ENCODE data around the gene COL9A2. TPM values are rescaled to one million over a fixed set of nuclear protein-coding genes. Genes with fewer than 3 reads are reported as not detected.

COL9A2 gene
- total and polyA plus RNA-seq, 2 donors (not counting 1 experiment from before 2014, with no cell fraction given), result 14.8 to 30.6 TPM

- Histone ChIP-seq H3K4me2 (replicated peaks; ENCODE audit: low read depth, low read length, poor library complexity, severe bottlenecking) (no peak overlapping the region), H2AFZ (ENCODE audit: insufficient read depth, low read depth, low read length, poor library complexity, severe bottlenecking) (no peak overlapping the region), H3K4me3 (ENCODE audit: control extremely low read depth in 1 of 5, extremely low read depth in 1 of 5, insufficient read depth in 1 of 5, low read depth in 2 of 5, low read length in 4 of 5) (no peak overlapping the region), H3K27me3 (replicated peaks in 1 of 4; ENCODE audit: control extremely low read depth in 1 of 4, control insufficient read depth in 3 of 4, insufficient read depth in 4 of 4, low read length in 3 of 4) (no peaks in the 10 kb centered on the region), H3K9ac (ENCODE audit: low read length) (no peak overlapping the region), H3K4me1 (ENCODE audit: control insufficient read depth in 2 of 2, insufficient read depth in 2 of 2, low read length in 2 of 2) (no peaks in the 10 kb centered on the region), H3K9me3 (ENCODE audit: control extremely low read depth in 1 of 3, control insufficient read depth in 2 of 3, insufficient read depth in 1 of 3, low read length in 2 of 3) (no peaks in the 10 kb centered on the region), H3K79me2 (ENCODE audit: control insufficient read depth, insufficient read depth, low read length) (peaks cover 19% of the 10 kb centered on the region), H3K36me3 (replicated peaks in 1 of 2; ENCODE audit: control extremely low read depth in 1 of 2, control insufficient read depth in 1 of 2, extremely low read depth in 1 of 2, insufficient read depth in 2 of 2, low read length in 1 of 2) (peaks cover 0 to 57% of the 10 kb centered on the region in 2 experiments), H3K27ac (ENCODE audit: low read length in 2 of 2) (no peak overlapping the region), H4K20me1 (ENCODE audit: control insufficient read depth, insufficient read depth, low read length, poor library complexity, severe bottlenecking) (peaks cover 4% of the 10 kb centered on the region)
- POLR2A ChIA-PET, result no interaction called here
- CTCF ChIA-PET, result interaction anchor here (1.8 kb wide), 1 partner anchor 42 kb away, joined by 6 read pairs; no protein-coding TSS in a partner anchor
- intact Hi-C loops (cut with micrococcal nuclease), result no loop called here
- TF ChIP-seq EZH2 (IDR thresholded peaks at IDR 0.05; ENCODE audit: borderline replicate concordance, insufficient read depth, low read depth, low read length, poor library complexity, severe bottlenecking), result no peak
- no peak for TF ChIP-seq CTCF (IDR thresholded peaks at IDR 0.05)
- H3K27ac Mint-ChIP-seq, result no peak overlapping the region
- no peaks in the 10 kb centered on the region for H3K4me1 Mint-ChIP-seq
- WGBS (ENCODE audit: insufficient coverage), result no CpG with 5 or more reads among the region's 3 CpGs
- ATAC-seq (ENCODE audit: low read depth) (no peak), DNase-seq (no peak)
- H3K9me3 Mint-ChIP-seq (ENCODE audit: insufficient read depth), result no peaks in the 10 kb centered on the region
- no peak overlapping the region for H3K4me3 Mint-ChIP-seq
- H3K27me3 Mint-ChIP-seq, result no peaks in the 10 kb centered on the region
These were observed 44.4 kb downstream of the COL9A2 start for GRCh38 chr1:40272653-40273213.

- Histone ChIP-seq H3K4me3 (ENCODE audit: control extremely low read depth in 1 of 5, extremely low read depth in 1 of 5, insufficient read depth in 1 of 5, low read depth in 2 of 5, low read length in 4 of 5) (no peak overlapping the region), H3K9ac (ENCODE audit: low read length) (no peak overlapping the region), H3K4me1 (ENCODE audit: control insufficient read depth in 2 of 2, insufficient read depth in 2 of 2, low read length in 2 of 2) (no peaks in the 10 kb centered on the region), H4K20me1 (ENCODE audit: control insufficient read depth, insufficient read depth, low read length, poor library complexity, severe bottlenecking) (peaks cover 4% of the 10 kb centered on the region), H3K27ac (ENCODE audit: low read length in 2 of 2) (no peak overlapping the region), H3K36me3 (replicated peaks in 1 of 2; ENCODE audit: control extremely low read depth in 1 of 2, control insufficient read depth in 1 of 2, extremely low read depth in 1 of 2, insufficient read depth in 2 of 2, low read length in 1 of 2) (peaks cover 0 to 59% of the 10 kb centered on the region in 2 experiments), H3K9me3 (ENCODE audit: control extremely low read depth in 1 of 3, control insufficient read depth in 2 of 3, insufficient read depth in 1 of 3, low read length in 2 of 3) (no peaks in the 10 kb centered on the region), H3K79me2 (ENCODE audit: control insufficient read depth, insufficient read depth, low read length) (peaks cover 26% of the 10 kb centered on the region), H2AFZ (ENCODE audit: insufficient read depth, low read depth, low read length, poor library complexity, severe bottlenecking) (no peak overlapping the region), H3K27me3 (replicated peaks in 1 of 4; ENCODE audit: control extremely low read depth in 1 of 4, control insufficient read depth in 3 of 4, insufficient read depth in 4 of 4, low read length in 3 of 4) (no peaks in the 10 kb centered on the region), H3K4me2 (replicated peaks; ENCODE audit: low read depth, low read length, poor library complexity, severe bottlenecking) (no peak overlapping the region)
- no peaks in the 10 kb centered on the region for H3K9me3 Mint-ChIP-seq (ENCODE audit: insufficient read depth)
- ChIA-PET CTCF (no interaction called here), POLR2A (no interaction called here)
- H3K4me3 Mint-ChIP-seq, result no peak overlapping the region
- no peaks in the 10 kb centered on the region for H3K4me1 Mint-ChIP-seq
- ATAC-seq (ENCODE audit: low read depth) (no peak), DNase-seq (no peak)
- H3K27me3 Mint-ChIP-seq, result no peaks in the 10 kb centered on the region
- WGBS (ENCODE audit: insufficient coverage), result 90% methylated on average over 1 of the region's 3 CpGs
- H3K27ac Mint-ChIP-seq, result no peak overlapping the region
- intact Hi-C loops (cut with micrococcal nuclease), result no loop called here
- TF ChIP-seq EZH2 (IDR thresholded peaks at IDR 0.05; ENCODE audit: borderline replicate concordance, insufficient read depth, low read depth, low read length, poor library complexity, severe bottlenecking) (no peak), CTCF (IDR thresholded peaks at IDR 0.05) (no peak)
These were observed 46.8 kb downstream of the COL9A2 start for GRCh38 chr1:40270152-40270834.
